Keratinocyte (primary cell): Measurements from ENCODE around the gene SAG. TPM values are rescaled to one million over a fixed set of nuclear protein-coding genes. Genes with fewer than 3 reads are reported as not detected.

Source experiments
- DNase-seq: peaks from one replicate; pipeline ENCODE4 v3.0.0-alpha.2; 2011; ENCODE audit warnings: low read depth, missing footprints, low spot score
- FAIRE-seq: peaks from 2 replicates; lab custom pipeline; 2011; peaks lifted over from hg19 to GRCh38; lab: Jason Lieb, UNC
- H2AFZ ChIP-seq: 2 replicates; pipeline ENCODE4 v1.6.0; 2012; ENCODE audit warnings: low read length, control low read depth, inconsistent platforms; ENCODE audit not compliant: control insufficient read depth
- H3K27ac ChIP-seq: 2 replicates; pipeline ENCODE4 v1.5.1; 2011; ENCODE audit warnings: low read length; ENCODE audit not compliant: control insufficient read depth, insufficient read depth
- H3K27me3 ChIP-seq: 3 replicates; pipeline ENCODE4 v1.6.0; 2011; ENCODE audit warnings: low read length; ENCODE audit not compliant: control insufficient read depth, insufficient read depth; ENCODE audit errors: extremely low read depth
- H3K36me3 ChIP-seq, 2 experiments: 2 replicates in 1 of 2; 3 replicates in 1 of 2; pipeline ENCODE4 v1.5.1; 2011; ENCODE audit warnings: low read length in 2 of 2, mild to moderate bottlenecking in 1 of 2; ENCODE audit not compliant: control insufficient read depth in 2 of 2, insufficient read depth in 2 of 2; ENCODE audit errors: extremely low read depth in 1 of 2
- H3K4me1 ChIP-seq: 3 replicates; pipeline ENCODE4 v1.5.1; 2011; ENCODE audit warnings: low read length; ENCODE audit not compliant: control insufficient read depth, insufficient read depth; ENCODE audit errors: extremely low read depth
- H3K4me2 ChIP-seq: 3 replicates; pipeline ENCODE4 v1.6.0; 2011; ENCODE audit warnings: low read depth, low read length; ENCODE audit not compliant: control insufficient read depth, insufficient read depth; ENCODE audit errors: extremely low read depth
- H3K4me3 ChIP-seq, 3 experiments: fragments of 200-600 bp in 1 of 3; sonication (generic) in 1 of 3; 2 replicates in 2 of 3; 3 replicates in 1 of 3; pipeline ENCODE4 v1.5.1; 2011 to 2016; ENCODE audit warnings: low read length in 3 of 3, mild to moderate bottlenecking in 3 of 3, control low read depth in 2 of 3, inconsistent platforms in 1 of 3, low read depth in 1 of 3, mixed read lengths in 1 of 3, mixed run types in 1 of 3, moderate library complexity in 1 of 3; ENCODE audit not compliant: control insufficient read depth in 2 of 3, insufficient read depth in 2 of 3; ENCODE audit errors: extremely low read depth in 1 of 3
- H3K79me2 ChIP-seq: 2 replicates; pipeline ENCODE4 v1.6.0; 2012; ENCODE audit warnings: low read length; ENCODE audit not compliant: control insufficient read depth, insufficient read depth
- H3K9ac ChIP-seq: 3 replicates; pipeline ENCODE4 v1.6.0; 2011; ENCODE audit warnings: low read length; ENCODE audit not compliant: control insufficient read depth, insufficient read depth; ENCODE audit errors: extremely low read depth
- H3K9me1 ChIP-seq: 3 replicates; pipeline ENCODE4 v1.6.0; 2011; ENCODE audit warnings: low read length; ENCODE audit not compliant: control insufficient read depth, insufficient read depth; ENCODE audit errors: extremely low read depth
- H3K9me3 ChIP-seq: 2 replicates; pipeline ENCODE4 v1.5.1; 2012; ENCODE audit warnings: low read depth, low read length; ENCODE audit not compliant: control insufficient read depth
- H4K20me1 ChIP-seq: 3 replicates; pipeline ENCODE4 v1.6.0; 2011; ENCODE audit warnings: low read length; ENCODE audit not compliant: control insufficient read depth, insufficient read depth; ENCODE audit errors: extremely low read depth
- EZH2 ChIP-seq: IDR thresholded peaks from one replicate; pipeline ENCODE4 v1.6.1; 2012; ENCODE audit warnings: inconsistent platforms, mild to moderate bottlenecking, low read length, moderate library complexity
- dilution Hi-C: fragments of 300-500 bp; cut with MboI; formaldehyde crosslinking; loops from one replicate; pipeline ENCODE4 v1.7.0; 2020; ENCODE audit warnings: low sequenced_read_pairs; ENCODE audit not compliant: extremely low pct_ligation_motif_present
- polyA plus RNA-seq, 5 experiments: library from polyadenylated mRNA; depleted of rRNA in 3 of 5; stranded (reverse) in 3 of 5; stranded (forward) in 1 of 5; unstranded in 1 of 5; fragments of >200 nt; gene quantifications; 1 replicate in 1 of 5; 2 replicates in 3 of 5; 3 replicates in 1 of 5; pipeline versions ENCODE4 v1.2.1 to v1.2.3, GENCODE V29; 2011 to 2012; ENCODE audit warnings: missing spikeins in 2 of 5, low read depth in 1 of 5, low replicate concordance in 1 of 5
- TF ChIP-seq, protein P1 (sequence below), 3 experiments: IDR thresholded peaks in 1 of 3; conservative IDR thresholded peaks in 1 of 3; optimal IDR thresholded peaks in 1 of 3; 2 replicates in 2 of 3; 3 replicates in 1 of 3; pipeline versions ENCODE3 to v1.5.1; 2011; ENCODE audit warnings: low read length in 3 of 3, mild to moderate bottlenecking in 3 of 3, moderate library complexity in 2 of 3, control low read depth in 1 of 3, inconsistent platforms in 1 of 3; ENCODE audit not compliant: insufficient read depth in 2 of 3; ENCODE audit errors: extremely low read depth in 1 of 3

SAG gene
- polyA plus RNA-seq, 1 donor (not counting 4 experiments of a cell fraction or from before 2014, with no cell fraction given), result not detected

DNA sequence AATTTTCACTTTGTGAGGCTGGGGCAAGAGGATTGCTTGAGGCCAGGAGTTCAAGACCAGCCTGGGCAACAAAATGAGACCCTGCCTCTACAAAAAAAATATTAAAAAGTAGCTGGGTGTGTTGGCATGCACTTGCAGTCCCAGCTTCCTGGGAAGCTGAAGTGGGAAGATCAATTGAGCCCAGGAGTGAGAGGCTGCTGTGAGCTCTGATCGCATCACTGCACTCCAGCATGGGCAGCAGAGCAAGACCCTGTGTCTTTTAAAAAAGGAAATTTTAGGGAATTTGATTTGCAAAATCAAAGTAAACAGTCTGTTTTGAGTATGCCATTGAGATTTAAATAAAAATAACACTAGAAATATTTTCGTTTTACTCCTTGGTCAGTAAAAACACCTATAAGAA is 28.7 kb upstream of the SAG start:
- no peaks in the 10 kb centered on the region for H3K4me1 ChIP-seq
- dilution Hi-C loops, result no loop called here
- no peak overlapping the region for H3K9ac ChIP-seq
- H3K9me1 ChIP-seq, result no peaks in the 10 kb centered on the region
- no peak overlapping the region for H2AFZ ChIP-seq
- no peak overlapping the region for H3K4me3 ChIP-seq
- FAIRE-seq (no peak), DNase-seq (no peak)
- H3K36me3 ChIP-seq, result peaks cover 28 to 40% of the 10 kb centered on the region in 2 experiments
- no peaks in the 10 kb centered on the region for H3K9me3 ChIP-seq
- no peak for TF ChIP-seq EZH2
- TF ChIP-seq, protein P1, sequence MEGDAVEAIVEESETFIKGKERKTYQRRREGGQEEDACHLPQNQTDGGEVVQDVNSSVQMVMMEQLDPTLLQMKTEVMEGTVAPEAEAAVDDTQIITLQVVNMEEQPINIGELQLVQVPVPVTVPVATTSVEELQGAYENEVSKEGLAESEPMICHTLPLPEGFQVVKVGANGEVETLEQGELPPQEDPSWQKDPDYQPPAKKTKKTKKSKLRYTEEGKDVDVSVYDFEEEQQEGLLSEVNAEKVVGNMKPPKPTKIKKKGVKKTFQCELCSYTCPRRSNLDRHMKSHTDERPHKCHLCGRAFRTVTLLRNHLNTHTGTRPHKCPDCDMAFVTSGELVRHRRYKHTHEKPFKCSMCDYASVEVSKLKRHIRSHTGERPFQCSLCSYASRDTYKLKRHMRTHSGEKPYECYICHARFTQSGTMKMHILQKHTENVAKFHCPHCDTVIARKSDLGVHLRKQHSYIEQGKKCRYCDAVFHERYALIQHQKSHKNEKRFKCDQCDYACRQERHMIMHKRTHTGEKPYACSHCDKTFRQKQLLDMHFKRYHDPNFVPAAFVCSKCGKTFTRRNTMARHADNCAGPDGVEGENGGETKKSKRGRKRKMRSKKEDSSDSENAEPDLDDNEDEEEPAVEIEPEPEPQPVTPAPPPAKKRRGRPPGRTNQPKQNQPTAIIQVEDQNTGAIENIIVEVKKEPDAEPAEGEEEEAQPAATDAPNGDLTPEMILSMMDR (optimal IDR thresholded peaks at IDR 0.05 in 1 of 3, IDR thresholded peaks at IDR 0.05 in 1 of 3, conservative IDR thresholded peaks at IDR 0.05 in 1 of 3; ENCODE audit: extremely low read depth in 1 of 3, insufficient read depth in 2 of 3, low read length in 3 of 3), result no peak
- H3K4me2 ChIP-seq, result no peak overlapping the region
- no peaks in the 10 kb centered on the region for H3K27me3 ChIP-seq
- no peak overlapping the region for H3K27ac ChIP-seq
- H3K79me2 ChIP-seq, result no peaks in the 10 kb centered on the region
- no peaks in the 10 kb centered on the region for H4K20me1 ChIP-seq

DNA sequence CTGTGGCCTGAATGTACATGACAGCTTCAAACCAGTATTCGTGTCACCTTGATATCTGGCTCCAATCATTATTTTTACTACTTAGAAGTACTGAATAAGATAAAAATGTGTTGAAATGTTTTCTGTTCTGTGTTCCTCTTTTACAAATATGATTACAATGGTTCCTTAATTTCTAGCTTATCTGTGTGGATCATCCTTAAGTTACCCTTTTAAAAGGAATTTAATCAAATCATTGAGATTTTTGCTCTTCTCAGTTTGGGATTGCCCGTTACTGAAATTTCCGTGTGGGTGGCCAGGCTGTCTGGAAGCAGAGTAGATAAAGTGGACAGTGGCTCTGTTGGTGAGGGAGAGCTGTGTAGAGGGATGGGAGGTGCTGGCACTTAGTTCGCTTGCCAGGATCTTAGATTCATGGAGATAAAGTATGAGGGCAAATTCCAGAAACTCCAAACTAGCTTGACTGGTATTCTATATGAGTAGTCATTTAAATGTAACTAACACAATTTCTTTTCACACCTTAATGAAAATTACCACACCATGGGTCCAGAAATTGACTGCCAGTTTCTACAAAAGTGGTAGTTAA is 27.4 kb upstream of the SAG start:
- Histone ChIP-seq H3K4me3 (no peak overlapping the region), H3K4me2 (no peak overlapping the region), H2AFZ (no peak overlapping the region), H3K9me3 (no peaks in the 10 kb centered on the region), H3K9ac (no peak overlapping the region), H3K27me3 (no peaks in the 10 kb centered on the region), H4K20me1 (no peaks in the 10 kb centered on the region), H3K4me1 (no peaks in the 10 kb centered on the region), H3K36me3 (peaks cover 22 to 34% of the 10 kb centered on the region in 2 experiments), H3K27ac (no peak overlapping the region), H3K79me2 (no peaks in the 10 kb centered on the region), H3K9me1 (no peaks in the 10 kb centered on the region)
- DNase-seq, result no peak
- no peak for TF ChIP-seq EZH2
- TF ChIP-seq, protein P1 (optimal IDR thresholded peaks at IDR 0.05 in 1 of 3, IDR thresholded peaks at IDR 0.05 in 1 of 3, conservative IDR thresholded peaks at IDR 0.05 in 1 of 3; ENCODE audit: extremely low read depth in 1 of 3, insufficient read depth in 2 of 3, low read length in 3 of 3), result no peak
- dilution Hi-C loops, result no loop called here
- no peak for FAIRE-seq
